Activated naive CD8-positive, alpha-beta T cell (primary cell): ENCODE results near the gene WBP2.

Experiments used
- H3K27ac Mint-ChIP-seq: one replicate; pipeline ENCODE4 v1.8.0; 2021; ENCODE audit warnings: mixed read lengths
- H3K27me3 Mint-ChIP-seq: one replicate; pipeline ENCODE4 v1.8.0; 2021; ENCODE audit warnings: mixed read lengths
- H3K36me3 Mint-ChIP-seq: one replicate; pipeline ENCODE4 v1.8.0; 2021; ENCODE audit warnings: mixed read lengths
- H3K4me1 Mint-ChIP-seq: one replicate; pipeline ENCODE4 v1.8.0; 2021; ENCODE audit warnings: low read depth, mixed read lengths
- H3K4me3 Mint-ChIP-seq: one replicate; pipeline ENCODE4 v1.8.0; 2021; ENCODE audit warnings: mild to moderate bottlenecking, mixed read lengths
- H3K9me3 Mint-ChIP-seq: one replicate; pipeline ENCODE4 v1.8.0; 2021; ENCODE audit warnings: low read depth, mixed read lengths

Gene WBP2

DNA sequence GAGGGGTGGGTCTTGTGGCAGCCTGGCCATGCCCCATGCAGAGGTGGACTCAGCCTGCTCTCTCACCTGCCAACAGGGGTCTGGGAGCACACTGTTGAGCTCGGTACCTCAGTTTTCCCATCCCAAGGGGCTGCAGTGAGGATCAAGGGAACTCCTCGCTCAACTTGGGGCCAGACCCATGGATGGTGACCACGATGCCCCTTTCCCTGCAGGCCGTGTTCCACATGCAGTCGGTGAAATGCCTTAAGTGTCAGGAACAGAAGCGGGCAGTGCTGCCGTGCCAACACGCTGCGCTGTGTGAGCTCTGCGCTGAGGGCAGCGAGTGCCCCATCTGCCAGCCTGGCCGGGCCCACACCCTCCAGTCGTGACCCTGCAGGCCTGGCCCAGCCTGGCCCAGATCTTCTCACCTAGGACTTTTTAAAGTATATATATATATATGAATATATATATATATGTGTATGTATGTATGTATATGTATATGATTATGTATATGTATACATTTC lies 31.0 kb downstream of the WBP2 start:
- H3K27ac Mint-ChIP-seq = no peak overlapping the region
- no peaks in the 10 kb centered on the region for H3K9me3 Mint-ChIP-seq
- no peaks in the 10 kb centered on the region for H3K27me3 Mint-ChIP-seq
- no peaks in the 10 kb centered on the region for H3K36me3 Mint-ChIP-seq
- no peak overlapping the region for H3K4me3 Mint-ChIP-seq
- H3K4me1 Mint-ChIP-seq = peaks cover 28% of the 10 kb centered on the region

- Mint-ChIP-seq H3K27me3 (no peaks in the 10 kb centered on the region), H3K4me3 (no peak overlapping the region), H3K9me3 (no peaks in the 10 kb centered on the region), H3K27ac (no peak overlapping the region), H3K36me3 (no peaks in the 10 kb centered on the region), H3K4me1 (peaks cover 28% of the 10 kb centered on the region)
These were observed 31.7 kb downstream of the WBP2 start for GRCh38 chr17:75823257-75824041.

DNA sequence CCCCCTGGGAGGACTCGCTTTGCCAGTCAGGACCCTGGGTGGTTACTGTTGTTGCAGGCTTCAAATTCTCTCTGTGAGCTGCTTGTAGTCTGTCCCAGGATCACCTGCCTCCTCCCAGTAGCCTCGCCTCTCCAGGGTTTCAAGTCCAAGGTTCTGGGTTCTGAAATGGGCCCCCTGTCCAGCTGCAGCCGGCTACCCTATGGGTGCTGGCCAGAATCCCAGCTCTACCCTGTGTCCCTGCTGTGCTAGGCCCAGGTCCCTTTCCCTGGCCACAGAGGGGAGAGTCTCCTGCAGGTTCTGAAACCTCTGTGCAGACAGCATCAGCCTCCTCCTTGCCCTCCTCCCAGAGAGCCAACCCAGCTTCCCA lies 32.4 kb downstream of the WBP2 start:
- no peaks in the 10 kb centered on the region for H3K27me3 Mint-ChIP-seq
- no peak overlapping the region for H3K4me3 Mint-ChIP-seq
- H3K4me1 Mint-ChIP-seq = peaks cover 23% of the 10 kb centered on the region
- H3K36me3 Mint-ChIP-seq = no peaks in the 10 kb centered on the region
- H3K9me3 Mint-ChIP-seq = no peaks in the 10 kb centered on the region
- H3K27ac Mint-ChIP-seq = no peak overlapping the region

DNA sequence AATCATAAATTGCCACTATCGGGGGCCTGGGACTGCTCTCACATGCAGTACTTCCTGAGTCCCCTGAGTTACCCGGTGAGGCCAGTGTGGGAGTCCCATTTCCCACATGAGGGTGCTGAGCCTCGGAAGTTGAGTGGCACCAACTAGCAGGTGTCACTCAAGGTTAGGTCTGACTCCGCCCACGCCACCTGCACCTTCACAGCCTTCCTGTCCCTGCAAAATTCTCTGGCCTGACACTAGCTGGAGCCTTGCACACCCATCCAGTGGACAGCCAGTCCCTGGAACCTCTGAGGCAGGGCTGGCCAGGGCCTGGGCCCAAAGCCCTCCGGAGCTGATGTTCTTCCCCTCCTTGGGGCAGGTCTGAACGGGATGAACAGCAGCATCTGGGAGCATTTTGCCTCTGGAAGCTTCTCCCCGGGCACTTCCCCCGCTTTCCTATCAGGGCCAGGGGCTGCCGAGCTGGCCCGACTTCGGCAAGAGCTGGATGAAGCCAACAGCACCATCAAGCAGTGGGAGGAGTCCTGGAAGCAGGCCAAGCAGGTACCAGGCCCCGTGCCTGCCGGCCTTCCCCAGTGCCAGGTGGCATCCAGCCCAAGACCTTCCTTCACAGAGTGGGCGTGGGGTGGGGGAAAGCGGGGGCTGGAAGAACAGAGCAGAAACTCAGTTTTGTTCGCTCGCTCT lies 32.9 kb downstream of the WBP2 start:
- Mint-ChIP-seq H3K27me3 (no peaks in the 10 kb centered on the region), H3K9me3 (no peaks in the 10 kb centered on the region), H3K4me3 (no peak overlapping the region), H3K27ac (peak overlapping the region; percentile 72), H3K36me3 (no peaks in the 10 kb centered on the region), H3K4me1 (peaks cover 23% of the 10 kb centered on the region)

GRCh38 chr17:75821552-75821951 lies 33.6 kb downstream of the WBP2 start:
- peaks cover 18% of the 10 kb centered on the region for H3K4me1 Mint-ChIP-seq
- no peaks in the 10 kb centered on the region for H3K9me3 Mint-ChIP-seq
- H3K27me3 Mint-ChIP-seq = no peaks in the 10 kb centered on the region
- no peak overlapping the region for H3K4me3 Mint-ChIP-seq
- peak overlapping the region; percentile 72 for H3K27ac Mint-ChIP-seq
- no peaks in the 10 kb centered on the region for H3K36me3 Mint-ChIP-seq

- Mint-ChIP-seq H3K27ac (peak overlapping the region; percentile 72), H3K9me3 (no peaks in the 10 kb centered on the region), H3K27me3 (no peaks in the 10 kb centered on the region), H3K4me3 (no peak overlapping the region), H3K36me3 (no peaks in the 10 kb centered on the region), H3K4me1 (peaks cover 18% of the 10 kb centered on the region)
These were observed 34.7 kb downstream of the WBP2 start for GRCh38 chr17:75820094-75821080.

DNA sequence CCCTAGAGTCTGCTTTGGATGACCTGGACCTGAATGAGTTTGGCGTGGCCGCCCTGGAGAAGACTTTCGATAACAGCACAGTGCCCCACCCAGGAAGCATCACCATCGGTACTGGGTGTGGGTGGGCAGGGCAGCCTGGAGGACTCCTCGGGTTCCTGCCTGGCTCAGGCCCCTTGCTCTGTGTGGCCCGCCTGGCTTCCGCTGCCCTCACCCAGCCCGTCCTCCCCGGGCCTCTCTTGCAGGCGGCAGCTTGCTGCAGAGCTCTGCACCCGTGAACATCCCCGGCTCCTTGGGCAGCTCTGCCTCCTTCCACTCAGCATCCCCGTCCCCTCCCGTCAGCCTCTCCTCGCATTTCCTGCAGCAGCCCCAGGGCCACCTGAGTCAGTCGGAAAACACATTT lies 35.5 kb downstream of the WBP2 start:
- H3K4me1 Mint-ChIP-seq = peaks cover 18% of the 10 kb centered on the region
- H3K4me3 Mint-ChIP-seq = no peak overlapping the region
- H3K36me3 Mint-ChIP-seq = no peaks in the 10 kb centered on the region
- H3K27ac Mint-ChIP-seq = peak overlapping the region; percentile 68
- H3K27me3 Mint-ChIP-seq = no peaks in the 10 kb centered on the region
- H3K9me3 Mint-ChIP-seq = no peaks in the 10 kb centered on the region

GRCh38 chr17:75819116-75819515 lies 36.0 kb downstream of the WBP2 start:
- H3K27me3 Mint-ChIP-seq = no peaks in the 10 kb centered on the region
- no peak overlapping the region for H3K4me3 Mint-ChIP-seq
- H3K4me1 Mint-ChIP-seq = peaks cover 18% of the 10 kb centered on the region
- no peaks in the 10 kb centered on the region for H3K36me3 Mint-ChIP-seq
- H3K9me3 Mint-ChIP-seq = no peaks in the 10 kb centered on the region
- H3K27ac Mint-ChIP-seq = peak overlapping the region; percentile 68

DNA sequence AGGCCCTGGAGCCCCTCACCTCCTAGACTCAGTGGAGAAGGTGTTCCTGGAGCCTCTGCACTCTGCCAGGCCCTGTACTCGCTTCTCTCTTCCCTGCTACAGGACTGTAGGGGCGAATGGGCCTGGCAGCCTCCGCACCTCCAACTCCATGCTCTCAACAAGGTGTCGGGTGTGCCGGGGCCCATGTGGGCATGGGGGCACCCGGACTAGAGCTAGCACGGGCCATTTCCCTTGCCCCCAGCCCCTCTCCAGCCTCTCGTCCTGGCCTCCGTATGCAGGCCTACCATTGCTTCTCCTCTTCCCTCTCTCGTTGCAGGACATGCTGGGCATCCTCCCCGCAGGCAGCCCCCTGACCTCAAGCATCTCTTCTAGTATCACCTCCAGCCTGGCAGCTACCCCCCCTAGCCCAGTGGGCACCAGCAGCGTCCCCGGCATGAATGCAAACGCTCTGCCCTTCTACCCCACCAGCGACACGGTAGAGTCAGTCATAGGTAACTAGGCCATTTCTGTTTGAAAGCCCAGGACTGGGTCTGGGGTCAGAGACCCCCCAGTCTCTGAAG lies 36.7 kb downstream of the WBP2 start:
- H3K4me1 Mint-ChIP-seq = peaks cover 16% of the 10 kb centered on the region
- no peak overlapping the region for H3K4me3 Mint-ChIP-seq
- no peaks in the 10 kb centered on the region for H3K9me3 Mint-ChIP-seq
- no peaks in the 10 kb centered on the region for H3K36me3 Mint-ChIP-seq
- H3K27ac Mint-ChIP-seq = peak overlapping the region; percentile 23
- H3K27me3 Mint-ChIP-seq = no peaks in the 10 kb centered on the region

DNA sequence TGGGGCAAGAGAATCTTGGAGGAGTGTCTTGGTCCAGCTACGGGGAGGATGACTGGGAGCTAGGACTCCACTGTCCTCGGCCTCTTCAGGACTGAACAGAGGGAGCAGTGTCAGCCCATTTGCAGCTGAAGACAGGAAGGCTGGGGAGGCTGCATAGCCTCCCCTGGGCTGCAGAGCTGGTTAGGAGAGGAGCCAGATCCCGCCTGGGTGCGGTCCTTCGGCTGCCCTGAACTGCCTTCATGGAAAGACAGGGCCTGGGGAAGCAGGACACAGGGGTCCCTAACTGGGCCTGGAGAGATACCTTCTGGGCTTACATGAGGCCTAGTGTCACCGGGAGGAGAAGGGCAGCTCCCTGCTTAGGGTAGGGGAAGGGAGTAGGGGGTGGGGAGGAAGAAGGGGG lies 37.6 kb downstream of the WBP2 start:
- no peaks in the 10 kb centered on the region for H3K36me3 Mint-ChIP-seq
- H3K9me3 Mint-ChIP-seq = no peaks in the 10 kb centered on the region
- no peaks in the 10 kb centered on the region for H3K27me3 Mint-ChIP-seq
- no peak overlapping the region for H3K27ac Mint-ChIP-seq
- H3K4me3 Mint-ChIP-seq = no peak overlapping the region
- peaks cover 14% of the 10 kb centered on the region for H3K4me1 Mint-ChIP-seq

DNA sequence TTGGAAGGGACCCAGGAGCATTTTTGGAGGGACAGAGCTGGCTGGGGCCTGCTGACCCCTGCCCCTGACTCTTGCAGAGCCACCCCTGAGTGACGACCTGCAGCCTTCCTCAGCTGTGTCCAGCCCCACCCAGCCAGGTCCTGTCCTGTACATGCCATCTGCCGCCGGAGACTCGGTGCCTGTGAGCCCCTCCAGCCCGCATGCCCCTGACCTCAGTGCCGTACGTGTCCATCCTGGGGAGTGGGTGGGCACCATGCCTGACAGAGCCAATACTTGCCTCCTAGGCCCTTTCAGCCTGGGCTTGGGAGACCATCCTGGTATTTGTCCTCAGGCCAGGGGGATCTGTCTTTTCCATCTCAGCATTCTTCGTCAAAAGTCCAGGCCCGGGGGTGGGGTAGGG lies 38.4 kb downstream of the WBP2 start:
- no peaks in the 10 kb centered on the region for H3K36me3 Mint-ChIP-seq

GRCh38 chr17:75815399-75815798 lies 39.7 kb downstream of the WBP2 start:
- Mint-ChIP-seq H3K27ac (no peak overlapping the region), H3K36me3 (no peaks in the 10 kb centered on the region), H3K27me3 (no peaks in the 10 kb centered on the region), H3K4me1 (no peaks in the 10 kb centered on the region), H3K9me3 (no peaks in the 10 kb centered on the region), H3K4me3 (no peak overlapping the region)

More for the DNA sequence above, 38.4 kb downstream of the WBP2 start:
- Mint-ChIP-seq H3K4me1 (peaks cover 6% of the 10 kb centered on the region), H3K9me3 (no peaks in the 10 kb centered on the region), H3K4me3 (no peak overlapping the region), H3K27me3 (no peaks in the 10 kb centered on the region), H3K27ac (no peak overlapping the region)

DNA sequence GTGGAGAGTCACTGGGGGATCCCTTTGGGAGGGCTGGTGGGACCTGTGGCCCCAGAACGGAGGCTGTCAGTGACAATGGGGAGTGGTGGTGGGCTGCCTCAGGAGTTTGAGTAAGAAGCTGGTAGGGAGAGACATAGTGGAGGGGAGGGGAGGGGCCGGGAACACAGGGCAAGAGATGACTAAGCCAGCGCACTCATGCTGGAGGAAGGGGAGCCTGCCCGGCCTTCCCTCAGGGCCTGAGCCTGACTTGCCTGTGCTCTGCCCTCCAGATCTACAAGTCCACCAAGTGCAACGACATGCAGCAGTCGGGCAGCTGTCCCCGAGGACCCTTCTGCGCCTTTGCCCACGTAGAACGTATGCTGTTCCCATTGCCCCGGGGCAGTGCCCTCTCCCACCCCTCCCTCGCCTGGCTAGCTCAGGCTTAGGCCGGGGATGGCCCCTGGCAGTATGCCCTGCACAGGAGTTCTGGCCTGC lies 40.2 kb downstream of the WBP2 start:
- Mint-ChIP-seq H3K9me3 (no peaks in the 10 kb centered on the region), H3K27me3 (no peaks in the 10 kb centered on the region), H3K36me3 (no peaks in the 10 kb centered on the region), H3K4me3 (no peak overlapping the region), H3K27ac (no peak overlapping the region), H3K4me1 (no peaks in the 10 kb centered on the region)

GRCh38 chr17:75814021-75814395 lies 41.1 kb downstream of the WBP2 start:
- no peaks in the 10 kb centered on the region for H3K36me3 Mint-ChIP-seq
- no peak overlapping the region for H3K4me3 Mint-ChIP-seq
- H3K27ac Mint-ChIP-seq = no peak overlapping the region
- H3K27me3 Mint-ChIP-seq = no peaks in the 10 kb centered on the region
- H3K9me3 Mint-ChIP-seq = no peaks in the 10 kb centered on the region
- H3K4me1 Mint-ChIP-seq = no peaks in the 10 kb centered on the region
